Body of pancreas (tissue), 4 donors: ENCODE results near the gene TENM3. TPM values are rescaled to one million over a fixed set of nuclear protein-coding genes. Genes with fewer than 3 reads are reported as not detected.

ENCODE experiments used
- ATAC-seq: fragments of 150-250 bp; one replicate; pipeline ENCODE4 v1.9.1; 2016
- DNase-seq, 4 donors: peaks; one replicate each; pipeline ENCODE4 v3.0.0-alpha.2; 2019
- H3K27ac ChIP-seq, 4 donors: fragments of 200-600 bp; sonication (generic); 1 replicate in 3 of 4; 2 replicates in 1 of 4; pipeline versions ENCODE4 v1.5.1 to v1.6.1; 2016 to 2019; ENCODE audit warnings: mild to moderate bottlenecking in 1 of 4, mixed read lengths in 1 of 4, moderate library complexity in 1 of 4
- H3K27me3 ChIP-seq, 2 donors: fragments of 200-600 bp; sonication (generic); one replicate each; pipeline ENCODE4 v1.6.0; 2016; ENCODE audit warnings: mild to moderate bottlenecking in 1 of 2
- H3K36me3 ChIP-seq, 2 donors: fragments of 200-600 bp; sonication (generic); replicated peaks in 1 of 2; 2 replicates each; pipeline ENCODE4 v1.5.1; 2016; ENCODE audit warnings: low read depth in 2 of 2; ENCODE audit not compliant: insufficient read depth in 1 of 2
- H3K4me1 ChIP-seq: fragments of 200-600 bp; sonication (generic); one replicate; pipeline ENCODE4 v1.6.0; 2016
- H3K4me3 ChIP-seq, 2 donors: fragments of 200-600 bp; sonication (generic); 1 replicate in 1 of 2; 2 replicates in 1 of 2; pipeline ENCODE4 v1.5.1; 2016 to 2019
- H3K9me3 ChIP-seq, 3 donors: fragments of 200-600 bp; sonication (generic); 1 replicate in 2 of 3; 2 replicates in 1 of 3; pipeline ENCODE4 v1.5.1; 2016
- CTCF ChIP-seq, 7 experiments: fragments of 450-650 bp in 4 of 7; fragments of 200-600 bp in 3 of 7; sonication (generic) in 3 of 7; IDR thresholded peaks; one replicate each; pipeline ENCODE4 v1.5.1; 2016 to 2019; ENCODE audit warnings: antibody characterized with exemption in 7 of 7
- POLR2A ChIP-seq, 3 donors: fragments of 450-650 bp; IDR thresholded peaks; one replicate each; pipeline ENCODE4 v1.6.1; 2016; ENCODE audit warnings: antibody characterized with exemption in 3 of 3, mild to moderate bottlenecking in 2 of 3
- WGBS, 2 donors: methylation state at CpG; one replicate each; pipeline ENCODE4 v1.1.5; 2017; 5-methylcytosine and 5-hydroxymethylcytosine counted together
- intact Hi-C: fragments of 100-400 bp; cut with DNase I; formaldehyde crosslinking; loops from one replicate; pipeline ENCODE4 v1.15.1; 2023
- total RNA-seq, 2 donors: library from RNA; depleted of rRNA; stranded (reverse); fragments of >200 nt; gene quantifications; one replicate each; pipeline ENCODE4 v1.1.0, GENCODE V29; 2016

The TENM3 gene
- total RNA-seq, 2 donors from 2014 or later: 2.3 to 9.6 TPM

- no peak for TF ChIP-seq CTCF (IDR thresholded peaks at IDR 0.05)
- no peak for TF ChIP-seq POLR2A (IDR thresholded peaks at IDR 0.05)
- DNase-seq (no peak), ATAC-seq (no peak)
- H3K27ac ChIP-seq: no peak overlapping the region
- no peaks in the 10 kb centered on the region for H3K36me3 ChIP-seq
- WGBS, 2 donors: 80 to 88% methylated on average over 5 of the region's 5 CpGs
- no peaks in the 10 kb centered on the region for H3K27me3 ChIP-seq
- intact Hi-C loops: no loop called here
- H3K4me3 ChIP-seq: no peak overlapping the region
- no peaks in the 10 kb centered on the region for H3K4me1 ChIP-seq
- no peaks in the 10 kb centered on the region for H3K9me3 ChIP-seq
Observed at GRCh38 chr4:182421753-182422152, 178.6 kb downstream of the TENM3 start.

GRCh38 chr4:182425302-182425701 lies 182.1 kb downstream of the TENM3 start:
- Histone ChIP-seq H3K27me3 (no peaks in the 10 kb centered on the region), H3K36me3 (no peaks in the 10 kb centered on the region), H3K9me3 (no peaks in the 10 kb centered on the region), H3K4me1 (no peaks in the 10 kb centered on the region), H3K4me3 (no peak overlapping the region), H3K27ac (no peak overlapping the region)
- 78 to 91% methylated on average over 2 of the region's 2 CpGs for WGBS, 2 donors
- intact Hi-C loops: no loop called here
- TF ChIP-seq POLR2A (IDR thresholded peaks at IDR 0.05) (no peak), CTCF (IDR thresholded peaks at IDR 0.05) (no peak)
- DNase-seq: no peak
- ATAC-seq: no peak

- no peaks in the 10 kb centered on the region for H3K36me3 ChIP-seq
- no peak overlapping the region for H3K27ac ChIP-seq
- TF ChIP-seq CTCF (IDR thresholded peaks at IDR 0.05) (no peak), POLR2A (IDR thresholded peaks at IDR 0.05) (no peak)
- ATAC-seq: no peak
- H3K27me3 ChIP-seq: no peaks in the 10 kb centered on the region
- H3K4me1 ChIP-seq: no peaks in the 10 kb centered on the region
- H3K4me3 ChIP-seq: no peak overlapping the region
- WGBS, 2 donors: 26 to 40% methylated on average over 1 of the region's 1 CpG
- intact Hi-C loops: no loop called here
- H3K9me3 ChIP-seq: no peaks in the 10 kb centered on the region
- no peak for DNase-seq
Observed at GRCh38 chr4:182426901-182427300, 183.7 kb downstream of the TENM3 start.

- Histone ChIP-seq H3K27ac (no peak overlapping the region), H3K4me3 (no peak overlapping the region), H3K27me3 (no peaks in the 10 kb centered on the region), H3K4me1 (no peaks in the 10 kb centered on the region), H3K36me3 (no peaks in the 10 kb centered on the region), H3K9me3 (no peaks in the 10 kb centered on the region)
- DNase-seq (no peak), ATAC-seq (no peak)
- intact Hi-C loops: no loop called here
- TF ChIP-seq POLR2A (IDR thresholded peaks at IDR 0.05): no peak
- no peak for TF ChIP-seq CTCF (IDR thresholded peaks at IDR 0.05)
- whole genome bisulfite sequencing, 2 donors: 87 to 92% methylated on average over 2 of the region's 2 CpGs
Observed at GRCh38 chr4:182427554-182427953, 184.4 kb downstream of the TENM3 start.

GRCh38 chr4:182429896-182430295 lies 186.7 kb downstream of the TENM3 start:
- intact Hi-C loops: no loop called here
- H3K36me3 ChIP-seq: no peaks in the 10 kb centered on the region
- no peaks in the 10 kb centered on the region for H3K4me1 ChIP-seq
- H3K27ac ChIP-seq: no peak overlapping the region
- H3K27me3 ChIP-seq: no peaks in the 10 kb centered on the region
- H3K9me3 ChIP-seq: no peaks in the 10 kb centered on the region
- ATAC-seq (no peak), DNase-seq (no peak)
- H3K4me3 ChIP-seq: no peak overlapping the region
- no peak for TF ChIP-seq CTCF (IDR thresholded peaks at IDR 0.05)
- no peak for TF ChIP-seq POLR2A (IDR thresholded peaks at IDR 0.05)
- 66 to 79% methylated on average over 8 of the region's 8 CpGs for WGBS, 2 donors
